Stimulated activated CD8-positive, alpha-beta memory T cell treated with anti-CD3 and anti-CD28 coated beads, Interleukin-12 subunit alpha, Interleukin-12 subunit beta, amount 100 ng/mL, for 1 hour (primary cell): ENCODE data around the gene TMED6.
A peak's percentile ranks its signal among the peaks of the same experiment; 100 is the strongest.

Source experiments
- DNase-seq: peaks from one replicate; pipeline ENCODE4 v3.0.0-alpha.2; 2020; ENCODE audit warnings: low read depth

TMED6 gene

DNA sequence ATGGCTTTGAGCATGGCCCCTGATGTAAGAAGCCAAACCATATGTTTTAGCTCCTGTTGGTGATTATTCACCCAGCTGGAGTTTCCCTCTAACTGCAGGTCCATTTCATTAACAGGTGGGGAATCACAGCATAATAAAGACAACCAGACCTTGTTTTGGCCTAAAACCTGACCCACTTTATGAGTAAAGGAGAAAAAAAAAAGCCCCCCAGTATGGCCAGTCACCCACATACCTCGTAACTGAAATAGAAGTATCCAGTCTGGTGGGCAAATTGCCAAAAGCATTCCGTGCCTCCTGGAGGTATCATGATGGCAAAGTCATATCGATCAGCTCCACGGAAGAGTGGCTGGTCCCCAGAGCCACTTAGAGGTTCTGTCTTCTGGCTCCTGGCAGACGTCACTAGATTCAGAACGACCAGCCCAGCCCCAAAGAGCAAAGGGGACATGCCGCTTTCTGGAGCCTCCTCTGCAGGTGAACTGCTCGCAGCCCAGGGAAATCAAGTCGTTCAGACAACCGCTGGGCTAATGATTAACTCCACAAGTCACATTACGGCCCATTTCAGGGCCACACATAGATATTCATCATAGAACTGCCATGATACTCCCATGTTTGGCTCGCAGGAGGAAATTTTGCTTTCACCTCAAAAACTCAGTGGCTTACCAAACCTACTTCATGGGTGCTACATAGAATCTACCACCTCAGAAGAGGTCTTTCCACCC, at the start of gene TMED6:
Gene TMED6, minus strand, starts transcription at position 478 of the 719 bp plus-strand sequence. Its CDS starts 33 bp downstream, at position 445.
- no peak for DNase-seq

DNA sequence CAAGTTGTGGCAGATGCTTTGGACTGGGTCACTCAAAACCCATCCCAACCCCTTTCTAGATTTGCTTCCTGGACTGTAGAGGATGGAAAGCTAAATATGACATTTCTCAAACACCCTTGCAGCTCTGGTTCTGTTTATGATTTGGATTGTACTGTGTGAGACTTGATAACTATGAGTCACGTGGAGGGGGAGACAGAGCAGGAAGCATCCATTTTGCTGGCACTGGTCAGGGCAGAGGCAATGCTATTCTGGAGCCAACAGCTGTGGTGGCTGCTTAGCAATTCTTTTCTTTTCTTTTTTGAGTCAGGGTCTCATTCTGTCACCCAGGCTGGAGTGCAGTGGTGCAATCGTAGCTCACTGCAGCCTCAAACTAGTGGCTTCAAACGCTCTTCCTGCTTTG, 47.8 kb upstream of the TMED6 start:
- DNase-seq = no peak

DNA sequence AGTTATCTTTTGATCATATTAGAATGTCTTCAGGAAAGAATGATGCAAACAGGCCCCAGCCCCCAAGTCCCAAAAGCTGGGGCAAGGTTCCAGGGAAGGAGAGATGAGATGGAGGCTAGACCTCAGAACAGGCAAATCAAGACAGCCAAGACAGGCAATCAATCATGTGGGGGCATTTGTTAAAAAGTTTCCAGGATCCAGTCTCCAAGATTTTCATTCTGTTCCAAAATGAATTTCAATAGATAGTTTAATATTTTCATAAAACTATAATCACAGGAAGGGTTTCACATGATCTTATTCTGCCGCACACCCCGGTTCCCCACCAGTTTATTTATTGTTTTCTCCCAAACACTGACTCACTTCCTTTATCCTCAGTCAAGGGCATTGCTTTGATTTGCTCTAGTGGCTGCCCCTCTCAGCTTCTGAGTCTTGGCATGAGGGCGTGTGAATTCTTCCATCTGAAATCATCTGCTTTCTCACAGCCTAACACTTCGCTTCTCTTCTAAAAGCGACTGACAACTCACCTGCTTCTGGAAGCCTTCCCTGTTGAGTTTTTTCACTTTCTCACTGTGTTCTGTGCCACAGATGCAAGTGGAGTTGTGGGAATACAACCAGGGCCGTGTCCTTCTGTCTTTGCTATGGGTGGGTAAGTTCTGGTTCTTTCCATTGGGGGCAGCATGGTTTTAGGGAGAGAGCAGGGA, 46.4 kb upstream of the TMED6 start:
- no peak for DNase-seq

DNA sequence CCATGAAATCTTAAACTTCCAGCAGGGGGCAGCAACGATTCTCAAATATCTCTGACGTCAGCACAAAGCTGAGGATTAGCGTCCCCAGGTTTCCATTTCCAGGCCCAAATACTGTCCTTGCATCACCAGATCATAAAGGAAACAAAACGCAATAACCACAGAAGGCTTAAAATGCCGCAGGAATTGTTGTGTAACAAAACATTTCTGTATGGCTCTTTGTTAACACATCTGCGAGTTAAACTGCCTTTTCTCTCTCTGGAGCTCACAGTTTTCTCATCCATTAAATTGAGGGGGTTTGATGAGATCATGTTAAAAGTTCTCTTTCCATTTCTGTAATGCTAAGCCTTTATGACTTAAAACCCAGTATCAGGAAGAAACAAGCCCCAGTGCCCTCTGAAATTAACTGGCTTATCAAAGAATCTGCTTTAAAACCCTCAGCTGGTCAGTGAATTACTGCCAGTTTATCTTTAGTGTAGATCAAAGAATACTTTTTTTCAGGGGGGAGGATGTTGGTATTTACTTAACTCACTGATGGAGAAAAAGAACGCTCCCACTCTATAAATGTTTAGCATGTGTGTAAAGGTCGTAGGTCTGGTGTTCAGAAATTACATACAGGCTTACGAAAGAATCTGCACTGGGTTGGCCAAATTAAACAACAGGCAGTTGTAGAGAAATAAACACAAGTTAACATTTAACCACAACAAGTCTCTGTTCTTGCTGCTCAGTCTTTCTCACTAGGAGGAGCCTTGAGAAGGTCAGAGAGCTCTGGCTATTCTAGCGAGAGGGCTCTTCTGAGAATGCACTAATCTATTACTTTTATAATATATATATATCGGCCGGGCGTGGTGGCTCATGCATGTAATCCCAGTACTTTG, 44.8 kb upstream of the TMED6 start:
- DNase-seq = peak; percentile 66

DNA sequence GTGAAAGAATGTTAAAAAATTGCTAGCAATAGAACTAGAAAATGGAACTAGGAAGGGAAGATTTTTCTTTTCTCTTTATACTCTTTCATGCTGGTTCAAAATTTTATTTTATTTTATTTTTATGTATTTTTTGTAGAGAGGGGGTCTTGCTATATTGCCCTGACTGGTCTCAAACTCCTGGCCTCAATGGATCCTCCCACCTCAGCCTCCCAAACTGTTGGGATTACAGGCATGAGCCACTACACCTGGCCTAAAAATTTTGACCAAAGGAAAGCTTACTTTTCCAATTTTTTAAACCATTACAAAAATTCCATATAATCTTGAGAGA, 44.2 kb upstream of the TMED6 start:
- no peak for DNase-seq

DNA sequence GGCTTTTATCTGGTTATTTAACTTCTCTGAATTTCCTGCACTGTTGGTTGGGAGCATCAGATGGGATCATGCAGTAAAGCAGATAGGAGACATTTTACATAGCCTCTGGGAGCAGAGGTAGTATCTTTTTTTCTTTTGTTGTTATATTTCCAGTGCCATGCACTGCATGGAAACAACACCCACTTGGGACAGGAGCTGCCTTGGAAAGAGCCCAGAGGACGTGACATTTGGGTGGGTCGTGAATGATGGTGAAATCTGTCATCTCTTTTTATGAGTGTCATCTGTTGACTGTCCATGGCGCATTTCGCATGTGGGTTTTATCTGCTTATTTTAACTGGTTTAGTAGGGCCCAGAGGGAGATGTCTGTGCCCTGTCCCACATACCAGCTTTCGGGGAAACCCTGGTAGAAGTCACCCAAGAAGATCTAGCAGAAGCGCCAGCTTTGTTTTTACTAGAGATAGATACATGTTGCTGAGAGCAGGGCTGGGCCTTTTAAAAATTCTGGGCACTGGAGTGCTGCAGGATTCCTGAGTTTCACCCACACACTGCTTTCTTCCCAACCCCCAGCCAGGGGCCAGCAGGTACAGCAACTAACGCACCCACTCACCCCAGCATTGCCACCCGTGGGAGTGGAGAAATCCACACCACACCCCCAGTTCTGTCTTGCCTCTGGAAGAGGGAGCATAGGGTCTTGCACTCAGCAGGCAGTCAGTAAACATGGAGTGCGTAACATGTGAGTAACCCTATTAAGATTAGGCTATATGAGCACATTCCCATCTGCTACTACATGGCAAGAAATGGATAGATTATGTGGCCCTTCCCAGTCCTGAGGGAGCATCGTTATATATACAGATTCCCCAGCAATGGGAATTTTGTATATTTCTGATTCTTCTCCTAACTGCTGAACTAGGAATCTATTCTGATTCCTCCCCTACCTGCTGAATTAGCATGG, 42.6 kb upstream of the TMED6 start:
- no peak for DNase-seq

DNA sequence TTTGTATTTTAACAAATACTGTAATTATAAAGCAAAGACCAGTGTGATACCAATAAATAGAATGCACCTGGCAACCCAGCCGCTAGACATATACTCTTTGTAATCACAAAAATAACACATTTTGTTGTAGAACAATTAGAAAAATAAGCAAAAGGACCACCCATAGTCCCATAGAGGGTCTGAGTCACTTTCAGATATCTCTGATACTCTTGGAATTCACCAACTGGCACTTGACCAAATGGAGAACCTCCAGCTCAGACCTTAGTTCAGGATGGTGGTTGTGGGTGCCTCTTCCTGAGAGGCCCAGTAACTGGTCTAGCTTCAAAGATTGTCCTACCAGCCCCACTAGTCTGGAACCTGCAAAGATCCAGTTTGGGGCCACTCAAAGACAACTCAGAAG, 35.0 kb upstream of the TMED6 start:
- no peak for DNase-seq

DNA sequence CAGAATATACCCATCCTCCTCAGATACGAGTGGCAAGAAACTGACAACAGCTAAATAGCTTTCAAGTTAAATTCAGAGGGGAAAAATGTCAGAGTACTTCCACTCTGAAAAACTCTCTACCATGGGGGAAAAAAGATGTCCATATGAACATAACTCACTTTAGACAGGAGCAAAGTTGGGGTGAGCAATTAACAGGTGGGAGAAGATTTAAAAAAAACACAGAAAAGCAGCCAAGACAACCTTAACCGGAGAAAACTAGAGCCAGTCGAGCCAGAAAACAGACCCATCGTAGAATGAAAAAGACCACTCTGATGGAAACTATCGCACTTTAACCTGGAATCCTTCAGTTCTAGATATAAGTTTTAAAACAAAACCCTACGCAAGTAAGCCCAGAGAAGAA, 33.4 kb upstream of the TMED6 start:
- DNase-seq = no peak

DNA sequence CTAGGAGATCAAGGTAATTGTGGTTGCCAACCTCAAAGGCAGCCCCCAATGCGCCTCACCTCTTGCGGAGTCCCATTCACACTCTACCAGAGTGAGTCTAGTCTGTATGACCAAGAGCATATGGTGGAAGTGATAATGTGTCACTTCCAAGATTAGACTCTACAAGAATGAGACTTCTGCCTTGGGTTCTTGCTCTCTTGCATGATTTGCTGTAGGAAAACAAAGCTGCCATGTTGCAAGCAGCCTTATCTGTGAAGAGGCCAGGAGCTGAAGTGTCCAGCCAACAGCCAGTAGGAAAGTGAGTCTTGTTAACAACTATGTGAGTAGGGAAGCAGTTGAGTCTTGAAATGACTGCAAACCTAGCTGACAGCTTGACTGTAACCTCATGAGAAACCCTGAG, 30.8 kb upstream of the TMED6 start:
- DNase-seq = no peak

DNA sequence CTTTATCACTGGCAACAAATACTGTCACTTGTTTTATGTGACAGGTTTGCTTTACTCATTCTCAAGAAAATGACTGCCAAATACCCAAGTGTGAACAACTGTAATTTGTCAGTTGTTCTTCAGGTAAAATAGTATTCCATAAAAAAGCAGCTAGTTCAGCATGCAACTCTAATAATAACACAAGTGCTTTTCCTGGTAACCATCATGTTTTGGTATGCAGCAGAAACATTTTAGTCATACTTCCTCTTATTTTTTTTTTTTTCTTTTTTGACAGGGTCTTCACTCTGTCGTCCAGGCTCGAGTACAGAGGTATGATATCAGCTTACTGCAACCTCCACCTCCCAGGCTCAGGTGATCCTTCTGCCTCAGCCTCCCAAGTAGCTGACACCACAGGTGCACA, 29.6 kb upstream of the TMED6 start:
- DNase-seq = no peak

DNA sequence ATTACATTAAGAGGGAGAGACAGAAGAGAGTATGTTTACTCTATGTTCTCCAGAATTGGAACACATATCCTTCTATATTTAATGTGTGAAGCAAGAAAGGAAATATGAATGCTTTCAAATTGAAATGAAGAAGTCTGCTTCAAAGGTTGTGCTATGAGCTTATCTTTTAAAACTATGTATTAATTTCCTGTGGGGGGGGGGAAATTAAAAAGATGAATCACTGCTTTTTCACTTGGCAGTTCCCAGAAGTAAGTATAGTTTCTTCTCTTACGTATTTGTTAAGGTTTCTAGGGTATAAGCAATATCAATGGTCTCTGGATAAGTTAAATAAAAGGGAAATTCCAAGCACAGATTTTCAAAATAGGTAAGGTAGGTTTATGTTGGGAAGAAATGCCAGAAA, 27.2 kb upstream of the TMED6 start:
- no peak for DNase-seq

DNA sequence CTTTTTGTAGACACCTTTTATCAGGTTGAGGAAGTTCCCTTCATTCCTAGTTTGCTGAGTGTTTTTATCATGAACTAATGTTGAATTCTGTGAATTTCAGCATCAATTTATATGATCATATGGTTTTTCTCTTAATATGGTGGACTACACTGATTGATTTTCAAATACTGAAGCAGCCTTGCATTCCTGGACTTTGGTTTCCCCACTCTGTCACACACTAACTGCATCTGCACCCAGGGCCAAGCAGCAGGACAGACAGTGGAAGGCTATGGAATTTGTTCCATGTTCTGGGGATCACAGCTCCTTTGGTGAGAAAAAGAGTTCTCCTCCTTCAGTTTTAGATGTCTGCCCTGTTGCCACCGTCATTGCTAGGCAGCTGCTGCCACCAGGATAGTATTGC, 26.4 kb upstream of the TMED6 start:
- no peak for DNase-seq

DNA sequence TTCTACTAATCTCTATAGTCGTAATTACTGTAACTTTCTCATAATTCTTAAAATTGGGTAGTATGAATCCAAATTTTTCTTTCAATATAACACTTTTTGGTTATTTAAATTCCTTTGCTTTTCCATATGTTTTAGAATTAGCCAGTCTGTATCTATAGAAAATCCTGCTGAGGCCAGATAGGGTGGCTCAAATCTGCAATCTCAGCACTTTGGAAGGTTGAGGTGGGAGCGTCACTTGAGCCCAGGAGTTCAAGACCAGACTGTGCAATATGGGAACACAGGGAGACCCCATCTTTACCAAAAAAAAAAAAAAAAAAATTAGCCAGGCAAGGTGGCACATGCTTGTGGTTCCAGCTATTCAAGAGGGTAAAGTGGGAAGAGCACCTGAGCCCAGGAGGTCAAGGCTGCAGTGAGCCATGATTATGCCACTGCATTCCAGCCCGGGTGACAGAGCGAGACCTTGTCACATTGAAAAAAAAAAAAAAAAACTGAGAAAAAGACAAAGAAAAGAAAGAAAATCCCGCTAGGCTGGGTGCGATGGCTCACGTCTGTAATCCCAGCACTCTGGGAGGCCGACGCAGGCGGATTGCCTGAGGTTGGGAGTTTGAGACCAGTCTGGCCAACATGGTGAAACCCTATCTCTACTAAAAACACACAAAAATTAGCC, 24.9 kb upstream of the TMED6 start:
- no peak for DNase-seq

DNA sequence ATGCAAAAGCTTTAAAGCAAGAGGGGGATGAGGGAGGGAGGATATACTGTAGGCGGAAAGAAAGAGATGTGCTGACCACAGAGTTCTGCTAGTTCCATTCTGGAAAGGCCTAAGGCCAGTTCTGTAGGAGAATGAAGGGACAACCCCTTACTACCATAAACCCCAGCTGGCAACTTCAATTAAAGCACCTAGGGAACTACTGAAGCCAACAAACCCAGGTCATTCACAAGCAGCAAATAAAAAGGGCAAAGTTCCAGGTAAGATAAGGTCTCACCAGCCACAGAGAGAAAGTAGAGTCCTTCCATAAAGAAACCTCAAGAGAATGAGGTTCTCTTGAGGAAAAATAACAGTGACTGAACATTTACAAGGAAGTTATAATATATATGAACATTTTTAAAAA, 21.4 kb upstream of the TMED6 start:
- no peak for DNase-seq

DNA sequence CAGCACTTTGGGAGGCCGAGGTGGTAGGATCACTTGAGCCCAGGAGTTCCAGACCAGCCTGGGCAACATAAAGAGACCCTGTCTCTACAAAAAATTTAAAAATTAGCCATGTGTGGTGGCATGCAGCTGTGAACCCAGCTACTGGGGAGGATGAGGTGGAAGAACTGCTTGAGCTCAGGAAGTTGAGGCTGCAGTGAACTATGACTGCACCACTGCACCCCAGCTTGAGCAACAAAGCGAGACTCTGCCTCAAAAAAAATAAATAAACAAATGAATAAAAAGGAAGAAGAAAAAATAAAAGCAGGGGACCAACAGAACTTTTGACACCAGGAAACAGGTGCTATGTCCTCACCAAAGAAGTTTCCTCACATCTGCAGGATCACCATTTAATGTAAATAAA, 20.0 kb upstream of the TMED6 start:
- no peak for DNase-seq

DNA sequence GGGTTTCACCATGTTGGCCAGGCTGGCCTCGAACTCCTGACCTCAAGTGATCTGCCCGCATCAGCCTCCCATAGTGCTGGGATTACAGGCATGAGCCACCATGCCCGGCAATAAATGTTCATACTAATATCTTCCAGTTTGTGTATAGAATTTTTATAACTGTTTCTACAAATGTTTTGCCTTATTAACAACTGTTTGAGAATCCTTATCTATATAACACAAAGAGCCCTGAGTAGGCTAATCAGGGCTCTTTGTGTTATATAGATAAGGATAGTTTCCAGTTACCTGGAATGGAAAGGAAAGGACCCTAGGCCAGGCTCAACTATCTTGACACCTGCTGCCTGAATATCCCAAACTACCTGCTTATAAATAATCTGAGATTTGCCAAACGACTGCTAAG, 17.3 kb upstream of the TMED6 start:
- DNase-seq = no peak

DNA sequence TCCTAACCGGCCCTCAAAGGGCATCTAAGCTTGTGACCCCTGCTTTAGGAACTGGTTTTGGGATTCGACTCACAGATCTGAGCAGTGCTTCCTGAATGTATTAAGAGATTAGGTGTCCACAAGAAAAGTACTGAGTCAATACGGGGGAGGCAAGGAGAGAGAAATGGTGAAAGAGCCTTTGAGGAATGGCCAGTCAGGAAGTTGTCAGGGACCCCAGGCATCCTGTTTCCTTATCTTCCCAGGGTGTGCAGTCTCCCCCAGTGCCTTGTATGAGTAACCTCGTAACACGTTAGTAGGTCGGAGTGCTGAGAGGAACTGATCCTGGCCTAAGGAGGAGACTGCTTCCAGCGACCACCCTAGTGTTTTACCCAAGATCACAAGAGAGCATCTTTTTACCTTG, 16.4 kb upstream of the TMED6 start:
- no peak for DNase-seq

DNA sequence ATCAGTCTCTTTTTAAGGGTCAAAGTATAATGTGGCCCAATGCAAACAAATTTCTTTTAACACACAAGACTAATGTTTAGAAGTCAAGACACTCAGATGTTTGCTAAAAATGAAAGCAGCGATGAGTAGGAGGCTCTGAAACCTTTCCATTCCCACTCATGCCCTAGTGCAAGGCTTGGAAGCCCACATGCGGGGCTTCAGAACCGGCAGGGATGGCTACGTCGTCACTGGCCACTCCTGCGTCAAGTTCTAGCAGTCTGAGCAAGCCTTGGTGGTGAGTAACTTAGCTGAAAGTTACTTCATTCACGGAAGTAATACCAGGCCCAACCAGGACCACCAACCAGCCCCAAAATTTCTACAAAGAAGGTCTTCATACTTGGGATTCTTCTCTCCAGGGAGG, 14.8 kb upstream of the TMED6 start:
- no peak for DNase-seq

DNA sequence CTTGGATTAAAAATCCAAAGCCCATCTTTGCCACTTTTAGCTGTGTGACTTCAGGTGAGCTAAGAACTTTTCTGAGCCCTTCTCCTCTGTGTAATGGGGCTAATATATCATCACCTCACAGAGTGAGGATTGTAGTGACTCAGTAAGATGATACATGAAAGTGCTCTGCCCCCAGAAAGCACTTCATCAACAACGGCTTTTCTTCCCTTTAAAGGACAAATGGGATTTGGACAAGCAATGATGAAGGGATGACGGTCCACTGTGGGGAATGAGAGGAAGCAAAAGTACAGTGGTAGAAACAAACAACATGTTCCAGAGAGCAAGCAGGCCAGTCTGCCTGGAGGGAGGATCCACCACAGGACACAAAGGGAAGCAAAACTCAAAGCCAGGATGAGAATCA, 14.3 kb upstream of the TMED6 start:
- no peak for DNase-seq

DNA sequence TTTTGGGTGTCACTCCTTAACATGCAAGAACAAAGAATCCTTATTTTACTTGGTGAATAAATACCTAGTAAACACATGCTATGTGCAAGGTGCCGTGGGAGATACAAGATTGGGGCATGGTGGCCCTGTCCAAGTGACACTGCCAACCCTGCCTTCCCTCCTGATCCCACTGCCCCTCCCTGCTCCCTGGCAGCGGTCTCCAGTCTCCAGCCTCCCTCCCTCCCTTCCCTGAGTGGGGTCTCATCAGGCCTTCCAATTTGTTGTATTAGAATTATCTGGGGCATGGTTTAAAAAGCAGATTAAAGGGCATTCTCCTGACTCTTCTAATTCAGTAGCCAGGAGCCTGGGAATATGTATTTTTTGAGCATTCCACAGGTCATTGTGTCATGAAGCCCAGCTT, 12.5 kb upstream of the TMED6 start:
- no peak for DNase-seq

DNA sequence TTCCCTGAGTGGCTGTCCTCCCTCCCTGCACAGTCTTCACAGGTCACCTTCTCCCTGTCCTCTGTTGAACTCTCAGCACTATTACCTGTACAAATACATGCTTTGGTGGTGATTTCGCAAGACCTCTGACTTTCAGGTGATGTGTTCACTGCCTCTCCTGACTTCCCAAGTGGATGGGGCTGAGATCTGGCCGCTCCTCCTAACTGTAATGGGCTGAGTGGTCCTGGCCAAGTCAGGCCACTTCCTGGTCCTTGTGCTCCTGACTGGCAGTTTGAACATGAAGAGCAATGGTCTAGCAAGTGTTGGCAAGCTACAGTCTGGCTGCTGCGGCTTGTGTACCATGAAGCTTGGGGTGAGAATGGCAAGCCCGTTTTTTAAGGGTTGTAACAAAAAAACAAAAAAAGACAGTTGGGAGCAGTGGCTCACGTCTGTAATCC, 11.7 kb upstream of the TMED6 start:
- DNase-seq = no peak
